GM19397 (cell line): Measurements from ENCODE around the gene ZFP36L2.
"Not testable (repeated sequence)": the region's sequence is repeated elsewhere in the genome, so short reads cannot be mapped to it uniquely, and the experiment has no call there.

ENCODE experiments used
- ATAC-seq: cut with Tn5 transposase; IDR thresholded peaks from one replicate; pipeline ENCODE4 v1.9.1; 2021; ENCODE audit warnings: mild to moderate bottlenecking, moderate library complexity; ENCODE audit not compliant: unreplicated experiment

The ZFP36L2 gene

GRCh38 chr2:43210125-43210466 lies 16.3 kb downstream of the ZFP36L2 start:
- ATAC-seq, result no peak

- ATAC-seq, result no peak
These were observed 17.1 kb downstream of the ZFP36L2 start for GRCh38 chr2:43209204-43209717.

GRCh38 chr2:43207553-43208300 lies 18.7 kb downstream of the ZFP36L2 start:
- ATAC-seq, result no peak

- no peak for ATAC-seq
These were observed 19.8 kb downstream of the ZFP36L2 start for GRCh38 chr2:43206602-43207001.

- ATAC-seq, result no peak
These were observed 23.0 kb downstream of the ZFP36L2 start for GRCh38 chr2:43203373-43203772.

- ATAC-seq, result no peak
These were observed 24.1 kb downstream of the ZFP36L2 start for GRCh38 chr2:43202289-43202688.

- no peak for ATAC-seq
These were observed 24.9 kb downstream of the ZFP36L2 start for GRCh38 chr2:43201497-43201896.

- ATAC-seq, result no peak
These were observed 25.4 kb downstream of the ZFP36L2 start for GRCh38 chr2:43201016-43201415.

- ATAC-seq, result no peak
These were observed 26.6 kb downstream of the ZFP36L2 start for GRCh38 chr2:43199492-43200488.

GRCh38 chr2:43198263-43198662 lies 28.1 kb downstream of the ZFP36L2 start:
- no peak for ATAC-seq

- no peak for ATAC-seq
These were observed 28.9 kb downstream of the ZFP36L2 start for GRCh38 chr2:43197588-43197896.

GRCh38 chr2:43196768-43197587 lies 29.4 kb downstream of the ZFP36L2 start:
- ATAC-seq, result no peak

- ATAC-seq, result peak; percentile 60
These were observed 32.1 kb downstream of the ZFP36L2 start for GRCh38 chr2:43194121-43194869.

- ATAC-seq, result no peak
These were observed 32.7 kb downstream of the ZFP36L2 start for GRCh38 chr2:43193652-43194120.

GRCh38 chr2:43192744-43193651 lies 33.4 kb downstream of the ZFP36L2 start:
- no peak for ATAC-seq

- ATAC-seq, result no peak
These were observed 34.4 kb downstream of the ZFP36L2 start for GRCh38 chr2:43191947-43192516.

- ATAC-seq, result no peak
These were observed 35.9 kb downstream of the ZFP36L2 start for GRCh38 chr2:43190311-43191052.

- ATAC-seq, result not testable (repeated sequence)
These were observed 36.5 kb downstream of the ZFP36L2 start for GRCh38 chr2:43189861-43190260.
